IPS-20b (cell line): ENCODE measurements around the gene EGFR.

Experiments
- H3K27ac ChIP-seq: one replicate; pipeline ENCODE4 v1.5.1; 2013; ENCODE audit warnings: low read length
- H3K27me3 ChIP-seq: 2 replicates; pipeline ENCODE4 v1.6.1; 2013; ENCODE audit warnings: mild to moderate bottlenecking, low read length, inconsistent platforms; ENCODE audit not compliant: insufficient read depth
- H3K36me3 ChIP-seq: 2 replicates; pipeline ENCODE4 v1.6.1; 2013; ENCODE audit warnings: low read depth, mild to moderate bottlenecking, inconsistent platforms, low read length, moderate library complexity; ENCODE audit not compliant: insufficient read depth
- H3K4me1 ChIP-seq: 2 replicates; pipeline ENCODE4 v1.6.1; 2013; ENCODE audit warnings: mild to moderate bottlenecking, control low read depth, inconsistent platforms, low read length, moderate library complexity; ENCODE audit not compliant: insufficient read depth
- H3K4me3 ChIP-seq: 2 replicates; pipeline ENCODE4 v1.5.1; 2013; ENCODE audit warnings: mild to moderate bottlenecking, low read length, inconsistent platforms
- H3K9ac ChIP-seq: 2 replicates; pipeline ENCODE4 v1.6.1; 2013; ENCODE audit warnings: low read depth, mild to moderate bottlenecking, inconsistent platforms, low read length, moderate library complexity
- H3K9me3 ChIP-seq: 2 replicates; pipeline ENCODE4 v1.6.1; 2013; ENCODE audit warnings: mild to moderate bottlenecking, low read depth, low read length, inconsistent platforms; ENCODE audit not compliant: insufficient read depth

Gene EGFR

DNA sequence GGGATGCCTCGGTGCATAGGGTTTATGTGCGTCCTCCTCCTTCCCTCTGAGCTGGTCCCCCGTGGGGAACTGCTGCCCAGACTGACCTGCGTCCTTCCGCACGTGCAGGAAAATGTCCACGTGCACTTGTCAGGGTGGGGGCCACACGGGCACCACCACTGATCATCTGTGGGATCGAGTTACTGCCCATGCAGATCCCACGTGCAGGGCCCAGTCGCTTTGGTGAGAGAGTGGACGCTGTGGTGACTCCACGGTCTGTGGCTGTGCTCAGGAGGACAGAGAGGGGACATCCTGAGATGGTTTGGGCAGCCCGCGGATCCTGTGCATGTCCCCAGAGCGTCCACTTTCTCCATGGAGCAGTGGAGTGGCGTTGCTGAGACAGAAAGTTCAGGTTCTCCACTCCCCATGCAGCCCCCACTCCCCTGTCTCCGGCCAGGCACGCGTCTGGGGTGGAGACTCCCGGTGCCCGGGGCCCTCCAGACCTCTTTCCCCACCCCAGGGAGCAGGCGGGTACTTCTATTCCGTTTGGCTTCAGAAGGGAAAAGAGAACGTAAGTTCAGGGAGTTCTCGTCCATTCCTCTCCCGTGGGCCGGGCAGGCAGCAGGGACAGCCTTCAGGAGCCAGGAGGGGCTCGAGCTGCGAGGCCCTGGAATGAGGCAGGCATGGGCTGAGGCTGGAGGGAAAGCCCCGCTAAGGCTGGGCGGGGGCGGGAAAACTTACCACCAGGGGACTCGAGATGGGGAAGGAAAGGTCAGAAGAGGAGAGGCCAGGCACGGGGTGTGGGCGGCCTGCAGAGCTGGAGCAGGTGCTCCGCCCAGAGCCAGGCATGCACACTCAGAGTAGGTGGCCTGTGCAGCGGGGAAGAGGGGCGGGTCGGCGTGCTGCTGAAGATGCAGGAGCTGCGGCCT lies 59.9 kb downstream of the EGFR start:
- Histone ChIP-seq H3K27ac (no peak overlapping the region), H3K9ac (no peak overlapping the region), H3K4me3 (no peak overlapping the region), H3K36me3 (no peaks in the 10 kb centered on the region), H3K27me3 (no peaks in the 10 kb centered on the region), H3K4me1 (no peaks in the 10 kb centered on the region), H3K9me3 (no peaks in the 10 kb centered on the region)

DNA sequence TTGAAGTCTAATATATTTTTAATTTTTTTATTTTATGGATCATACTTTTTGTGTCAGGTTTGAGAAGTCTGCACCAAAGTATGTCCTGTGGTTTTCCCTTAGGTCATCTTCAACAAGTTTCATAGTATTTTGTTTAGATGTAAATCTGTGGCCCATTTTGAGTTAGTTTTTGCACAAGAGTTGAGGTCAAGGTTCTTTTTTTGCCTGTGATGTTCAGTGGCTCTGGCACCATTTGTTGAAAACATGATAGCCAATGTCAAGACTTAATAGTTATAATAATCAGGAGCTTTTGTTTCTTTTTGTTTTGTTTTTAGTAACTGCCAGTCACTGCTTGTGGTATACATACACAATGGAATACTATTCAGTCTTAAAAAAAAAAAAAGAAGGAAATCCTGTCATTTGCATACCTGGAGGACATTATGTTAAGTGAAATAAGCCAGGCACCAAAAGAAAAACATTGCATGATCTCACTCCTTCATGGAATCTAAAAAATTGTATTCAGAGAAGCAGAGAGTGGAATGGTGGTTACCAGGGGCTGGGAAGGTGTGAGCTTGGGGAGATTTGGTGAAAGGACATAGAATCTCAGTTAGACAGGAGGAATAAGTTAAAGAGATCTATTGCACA lies 61.3 kb downstream of the EGFR start:
- H3K27me3 ChIP-seq: no peaks in the 10 kb centered on the region
- no peak overlapping the region for H3K27ac ChIP-seq
- H3K36me3 ChIP-seq: no peaks in the 10 kb centered on the region
- H3K4me1 ChIP-seq: peaks cover 3% of the 10 kb centered on the region; the same call in 1 of the 2 replicates
- H3K9ac ChIP-seq: no peak overlapping the region
- H3K9me3 ChIP-seq: no peaks in the 10 kb centered on the region
- no peak overlapping the region for H3K4me3 ChIP-seq

DNA sequence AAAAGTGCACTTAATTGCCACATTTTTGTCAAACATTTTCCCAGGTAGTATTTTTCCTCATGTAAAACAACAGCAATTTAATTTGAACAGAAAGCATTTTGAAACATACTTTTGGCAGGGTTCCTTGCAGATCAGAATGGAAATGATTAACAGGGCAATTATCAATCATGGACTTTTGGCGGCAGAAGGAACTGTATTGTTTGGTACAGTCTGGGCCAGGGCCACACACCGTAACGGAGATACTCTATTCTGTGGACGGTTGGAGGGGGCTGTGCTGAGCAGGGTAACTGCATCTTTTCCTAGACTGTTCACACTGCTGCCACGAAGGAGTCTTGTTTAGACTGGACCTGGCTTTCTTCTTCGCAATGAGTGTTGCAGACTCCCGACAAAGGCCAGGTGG lies 62.3 kb downstream of the EGFR start:
- no peaks in the 10 kb centered on the region for H3K36me3 ChIP-seq
- H3K9me3 ChIP-seq: no peaks in the 10 kb centered on the region
- no peaks in the 10 kb centered on the region for H3K27me3 ChIP-seq
- no peak overlapping the region for H3K4me3 ChIP-seq
- no peak overlapping the region for H3K9ac ChIP-seq
- no peak overlapping the region for H3K27ac ChIP-seq
- H3K4me1 ChIP-seq: peaks cover 3% of the 10 kb centered on the region; the same call in 1 of the 2 replicates

DNA sequence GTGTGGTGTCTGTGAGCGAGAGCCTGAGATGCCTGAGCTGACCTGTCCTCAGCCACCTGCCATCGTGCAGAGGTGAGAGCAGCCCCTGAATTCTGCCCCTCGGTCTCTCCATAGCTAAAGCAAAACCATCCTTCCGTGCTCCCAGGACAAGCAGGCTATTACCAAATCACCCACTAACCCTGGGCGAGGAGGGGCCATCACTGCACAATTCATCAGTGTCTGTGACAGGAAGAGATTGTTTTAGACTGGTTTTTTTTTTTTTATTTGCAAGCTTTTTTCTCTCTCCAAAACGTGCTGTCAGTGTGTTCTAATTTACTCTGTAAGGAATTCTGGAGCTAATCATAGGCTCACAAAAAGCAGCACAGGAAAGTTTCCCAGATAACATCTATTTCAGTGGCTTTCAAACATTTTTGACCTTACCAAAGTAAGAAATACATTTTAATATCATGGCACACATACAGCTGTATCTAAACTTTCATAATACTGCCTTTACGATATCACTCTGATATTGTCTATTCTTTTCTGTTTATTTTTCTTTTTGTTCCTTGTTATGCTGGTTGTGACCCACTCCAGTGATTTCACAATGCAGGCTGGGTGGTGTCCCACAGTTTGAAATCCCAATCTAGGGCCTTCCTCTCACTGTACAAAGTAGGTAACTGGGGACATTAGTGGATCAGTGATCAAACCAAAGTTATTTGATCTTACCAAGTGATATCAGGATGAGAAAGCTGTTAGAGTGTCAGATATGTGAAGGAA lies 62.8 kb downstream of the EGFR start:
- Histone ChIP-seq H3K27me3 (no peaks in the 10 kb centered on the region), H3K27ac (no peak overlapping the region), H3K9ac (no peak overlapping the region), H3K4me1 (peaks cover 3% of the 10 kb centered on the region; the same call in 1 of the 2 replicates), H3K36me3 (no peaks in the 10 kb centered on the region), H3K4me3 (no peak overlapping the region), H3K9me3 (no peaks in the 10 kb centered on the region)

DNA sequence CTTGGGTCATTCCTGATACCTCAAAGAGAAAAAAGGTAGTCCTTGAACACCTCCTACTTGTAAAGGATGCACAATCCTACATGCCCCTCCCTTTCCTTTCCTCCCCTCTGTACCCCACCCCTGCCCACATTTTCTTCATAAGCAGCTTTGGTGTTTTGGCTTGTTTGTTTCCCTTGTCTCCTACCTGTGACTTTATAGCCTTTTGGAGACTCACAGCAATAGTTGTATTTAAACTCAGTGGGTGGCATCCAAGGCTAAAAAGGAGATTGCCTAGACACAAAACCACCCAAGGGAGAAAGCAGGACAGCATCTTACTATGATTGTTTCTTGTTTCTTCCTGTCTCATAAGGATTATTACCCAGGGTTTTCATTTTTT lies 63.4 kb downstream of the EGFR start:
- no peaks in the 10 kb centered on the region for H3K27me3 ChIP-seq
- no peak overlapping the region for H3K27ac ChIP-seq
- H3K4me1 ChIP-seq: peaks cover 3% of the 10 kb centered on the region; the same call in 1 of the 2 replicates

DNA sequence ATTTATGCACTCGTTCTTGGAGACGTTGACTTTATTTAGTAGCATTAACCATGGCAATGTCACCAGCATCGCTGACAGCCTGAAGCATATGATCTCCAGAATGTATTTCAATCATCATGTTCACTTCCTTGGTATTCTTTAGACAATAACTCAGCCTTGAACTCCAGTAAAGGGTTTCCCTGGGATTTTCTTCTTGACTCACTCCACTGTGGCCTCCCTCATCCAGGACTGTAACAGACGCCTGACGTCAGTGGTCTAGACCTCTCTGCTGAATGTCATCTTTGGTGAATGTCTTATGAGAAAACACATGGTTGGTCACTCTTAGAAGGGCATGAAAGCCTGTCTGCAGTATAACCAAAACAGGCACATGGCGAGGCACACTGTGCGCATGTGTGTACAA lies 64.4 kb downstream of the EGFR start:
- no peak overlapping the region for H3K4me3 ChIP-seq
- H3K9me3 ChIP-seq: no peaks in the 10 kb centered on the region
- H3K36me3 ChIP-seq: no peaks in the 10 kb centered on the region
- no peak overlapping the region for H3K27ac ChIP-seq
- H3K4me1 ChIP-seq: peaks cover 3% of the 10 kb centered on the region; the same call in 1 of the 2 replicates
- H3K9ac ChIP-seq: no peak overlapping the region
- H3K27me3 ChIP-seq: no peaks in the 10 kb centered on the region

More for the DNA sequence above, 63.4 kb downstream of the EGFR start:
- no peak overlapping the region for H3K9ac ChIP-seq
- H3K4me3 ChIP-seq: no peak overlapping the region
- H3K36me3 ChIP-seq: no peaks in the 10 kb centered on the region
- H3K9me3 ChIP-seq: no peaks in the 10 kb centered on the region

DNA sequence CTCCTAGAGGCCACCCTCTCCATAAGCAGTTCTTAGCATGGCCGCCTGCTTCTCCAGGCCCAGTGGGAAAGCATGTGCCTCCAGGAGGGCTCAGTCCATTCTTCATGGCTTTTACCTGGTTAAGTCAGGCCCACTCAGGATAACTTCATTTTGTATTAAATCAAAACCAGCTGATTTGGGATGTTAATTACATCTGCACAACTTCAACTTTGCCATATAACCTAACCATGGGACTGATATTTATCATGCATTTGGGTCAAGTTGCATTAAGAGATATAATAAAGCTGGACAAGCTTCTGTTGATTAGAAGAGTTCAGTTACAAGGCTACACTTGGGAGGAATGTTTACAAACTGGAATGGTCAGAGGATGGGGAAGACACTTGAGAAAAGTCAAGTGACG lies 65.5 kb downstream of the EGFR start:
- H3K4me1 ChIP-seq: peaks cover 3% of the 10 kb centered on the region; the same call in 1 of the 2 replicates

DNA sequence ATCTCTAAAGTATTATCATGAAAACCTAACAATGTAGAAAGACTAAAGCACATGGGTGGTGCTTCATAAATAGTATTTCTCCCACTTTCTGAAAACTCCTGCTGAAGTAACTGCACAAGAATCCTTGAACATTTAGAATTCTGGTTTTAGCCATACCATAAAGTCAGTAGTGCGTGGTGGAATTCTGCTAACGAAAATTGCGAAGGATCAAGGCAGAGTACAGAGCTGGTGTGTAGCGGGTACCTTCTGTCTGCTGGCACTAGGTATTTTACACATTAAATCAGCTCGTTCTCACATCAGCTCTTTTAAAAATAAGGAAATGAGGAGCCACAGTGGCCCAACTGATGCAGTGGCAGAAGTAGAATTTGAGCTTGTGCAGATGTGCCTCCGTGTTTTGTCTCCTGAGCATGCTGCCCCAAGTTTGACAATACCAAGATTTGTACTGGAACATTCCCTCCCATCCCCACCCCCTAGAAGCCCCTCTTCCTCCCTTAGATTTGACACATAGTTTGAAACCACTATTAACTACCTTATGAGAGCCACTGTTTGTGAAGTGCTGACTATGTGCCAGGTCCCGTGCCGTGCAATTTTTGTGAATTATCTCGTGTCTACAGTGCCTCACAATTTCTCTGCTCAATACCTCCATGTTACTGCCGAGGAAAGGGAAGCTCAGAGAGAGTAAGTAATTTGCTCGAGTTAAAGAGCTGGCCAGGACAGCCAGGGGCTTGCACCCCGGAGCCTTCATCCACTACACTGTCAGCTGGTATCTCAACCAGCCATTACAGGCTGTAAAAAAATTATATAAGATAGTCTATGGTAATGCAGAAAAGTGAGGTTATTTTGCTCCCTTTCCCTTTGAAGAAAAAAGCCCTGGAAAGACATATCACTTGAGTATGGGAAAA lies 66.9 kb downstream of the EGFR start:
- no peak overlapping the region for H3K9ac ChIP-seq
- H3K27me3 ChIP-seq: no peaks in the 10 kb centered on the region
- H3K36me3 ChIP-seq: no peaks in the 10 kb centered on the region
- peaks cover 3% of the 10 kb centered on the region; the same call in 1 of the 2 replicates for H3K4me1 ChIP-seq
- H3K9me3 ChIP-seq: no peaks in the 10 kb centered on the region
- no peak overlapping the region for H3K27ac ChIP-seq
- H3K4me3 ChIP-seq: no peak overlapping the region

More for the DNA sequence above, 65.5 kb downstream of the EGFR start:
- H3K27ac ChIP-seq: no peak overlapping the region
- no peaks in the 10 kb centered on the region for H3K9me3 ChIP-seq
- no peak overlapping the region for H3K9ac ChIP-seq
- no peaks in the 10 kb centered on the region for H3K27me3 ChIP-seq
- H3K36me3 ChIP-seq: no peaks in the 10 kb centered on the region
- H3K4me3 ChIP-seq: no peak overlapping the region

DNA sequence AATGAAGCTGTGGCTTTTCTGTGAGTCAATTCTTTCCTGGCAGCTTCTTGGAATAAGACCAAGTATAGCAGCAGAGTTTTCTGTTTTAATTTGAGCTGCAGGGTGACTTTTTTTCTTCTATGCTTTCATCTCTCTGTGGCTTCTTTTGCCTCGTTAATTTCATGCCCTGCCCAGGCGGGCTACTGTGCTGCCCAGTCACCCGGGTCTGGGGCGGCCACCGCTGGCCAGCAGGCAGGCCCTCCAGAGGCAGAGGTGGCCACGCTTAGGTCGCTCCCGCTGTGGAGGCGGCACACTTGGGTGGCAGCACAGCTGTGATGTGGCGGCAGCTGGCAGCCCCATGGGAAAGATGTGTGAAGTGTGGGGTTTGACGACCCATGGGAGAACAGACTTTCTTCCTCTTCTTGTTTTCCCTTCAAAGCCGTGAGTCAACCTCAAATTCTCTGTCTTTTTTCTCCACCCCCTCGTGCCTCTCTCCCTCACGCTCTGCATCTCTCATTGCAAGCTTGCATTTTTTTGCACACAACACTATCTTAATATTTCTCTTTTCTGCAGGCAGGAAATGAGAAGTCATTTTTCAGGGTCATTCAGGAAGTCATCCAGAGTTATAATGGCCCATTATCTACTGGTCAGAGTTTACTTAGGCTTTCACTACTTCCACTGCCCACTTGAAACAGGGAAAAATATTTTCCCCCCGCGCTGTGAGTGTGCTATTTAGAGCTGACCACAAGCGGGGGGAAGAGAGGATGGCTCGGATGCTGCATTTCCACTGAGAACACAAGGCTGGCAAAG lies 67.8 kb downstream of the EGFR start:
- H3K9ac ChIP-seq: no peak overlapping the region
- H3K27me3 ChIP-seq: no peaks in the 10 kb centered on the region
- H3K4me3 ChIP-seq: no peak overlapping the region
- no peaks in the 10 kb centered on the region for H3K9me3 ChIP-seq
- H3K4me1 ChIP-seq: peaks cover 3% of the 10 kb centered on the region; the same call in 1 of the 2 replicates
- no peaks in the 10 kb centered on the region for H3K36me3 ChIP-seq
- no peak overlapping the region for H3K27ac ChIP-seq

DNA sequence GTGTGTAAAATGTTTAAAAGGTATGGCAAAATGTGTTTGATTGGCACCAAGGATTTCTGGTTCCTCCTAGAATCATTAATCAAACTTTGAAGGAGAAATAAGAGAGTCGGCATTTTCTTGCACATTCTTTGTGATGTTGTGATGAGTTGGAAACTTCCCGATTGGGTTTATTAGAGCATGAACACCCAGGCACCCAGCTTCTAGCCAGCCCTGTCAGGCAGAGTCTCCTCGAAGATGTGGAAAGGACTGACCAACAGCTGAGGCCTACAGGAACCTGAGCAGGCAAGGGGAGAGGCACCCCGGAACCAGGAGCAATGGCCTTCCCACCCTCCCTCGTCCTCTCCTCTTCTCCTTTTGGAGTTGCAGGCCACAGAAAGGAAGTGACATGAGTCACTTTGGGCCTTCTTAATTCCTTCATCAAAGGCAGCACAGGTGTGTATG lies 68.7 kb downstream of the EGFR start:
- Histone ChIP-seq H3K9me3 (no peaks in the 10 kb centered on the region), H3K4me3 (no peak overlapping the region), H3K27ac (no peak overlapping the region), H3K9ac (no peak overlapping the region), H3K27me3 (no peaks in the 10 kb centered on the region), H3K4me1 (peaks cover 3% of the 10 kb centered on the region; the same call in 1 of the 2 replicates), H3K36me3 (no peaks in the 10 kb centered on the region)
